H1 (cell line): ENCODE measurements around the gene OSBP2. TPM values are rescaled to one million over a fixed set of nuclear protein-coding genes. Genes with fewer than 3 reads are reported as not detected.

Source experiments
- GTF2F1 ChIP-seq: IDR thresholded peaks from 2 replicates; pipeline ENCODE4 v1.6.1; 2012; ENCODE audit warnings: low read depth, low read length, improper control_type of control experiment, borderline replicate concordance
- MAX ChIP-seq: IDR thresholded peaks from 2 replicates; pipeline ENCODE4 v1.6.1; 2012; ENCODE audit warnings: inconsistent platforms
- RNF2 ChIP-seq: fragments of 200-900, 300-1000 bp; sonication (generic); IDR thresholded peaks from 2 replicates; pipeline ENCODE4 v1.7.1; 2016; ENCODE audit warnings: borderline replicate concordance, low read depth, mild to moderate bottlenecking, antibody characterized with exemption, low read length; ENCODE audit not compliant: poor library complexity, severe bottlenecking; ENCODE audit errors: missing control alignments
- polyA plus RNA-seq, 7 experiments: library from polyadenylated mRNA; depleted of rRNA in 3 of 7; stranded (reverse) in 5 of 7; unstranded in 2 of 7; fragments of >200 nt in 5 of 7; fragments of 200-250 nt in 2 of 7; gene quantifications; 1 replicate in 5 of 7; 2 replicates in 1 of 7; 4 replicates in 1 of 7; pipeline versions ENCODE4 v1.2.1 to v1.2.3, GENCODE V29; 2011 to 2013; ENCODE audit warnings: missing spikeins in 2 of 7, mixed read lengths in 2 of 7
- total RNA-seq: library from RNA; stranded (reverse); fragmentation: NEBNext Ultra II Directional; extraction: Animal tissue kit (Norgen Biotek cat#: 25700); gene quantifications from 2 replicates; pipeline ENCODE4 v1.2.1, GENCODE V29; 2021

Gene OSBP2
- total and polyA plus RNA-seq, 2 of the 8 experiments (the other 6 are each of a cell fraction or from before 2014, with no cell fraction given), result 3.4 to 3.7 TPM

GRCh38 chr22:30882184-30882717, 187.6 kb downstream of the OSBP2 start (continued):
- TF ChIP-seq RNF2, result no peak
- no peak for TF ChIP-seq MAX
- no peak for TF ChIP-seq GTF2F1
